AG09309 (cell line): ENCODE results near the gene MRE11.

Source experiments
- DNase-seq: peaks from one replicate; pipeline ENCODE4 v3.0.0-alpha.2; 2010; ENCODE audit warnings: low read depth
- H3K4me3 ChIP-seq: 2 replicates; pipeline ENCODE4 v1.5.1; 2011; ENCODE audit warnings: mild to moderate bottlenecking, low read depth, low read length, moderate library complexity; ENCODE audit not compliant: control insufficient read depth
- TF ChIP-seq, protein P1 (sequence below): IDR thresholded peaks from 2 replicates; pipeline ENCODE4 v1.5.1; 2011; ENCODE audit warnings: mild to moderate bottlenecking, low read depth, low read length, inconsistent platforms; ENCODE audit not compliant: insufficient read depth, control insufficient read depth; ENCODE audit errors: missing control alignments

The MRE11 gene

DNA sequence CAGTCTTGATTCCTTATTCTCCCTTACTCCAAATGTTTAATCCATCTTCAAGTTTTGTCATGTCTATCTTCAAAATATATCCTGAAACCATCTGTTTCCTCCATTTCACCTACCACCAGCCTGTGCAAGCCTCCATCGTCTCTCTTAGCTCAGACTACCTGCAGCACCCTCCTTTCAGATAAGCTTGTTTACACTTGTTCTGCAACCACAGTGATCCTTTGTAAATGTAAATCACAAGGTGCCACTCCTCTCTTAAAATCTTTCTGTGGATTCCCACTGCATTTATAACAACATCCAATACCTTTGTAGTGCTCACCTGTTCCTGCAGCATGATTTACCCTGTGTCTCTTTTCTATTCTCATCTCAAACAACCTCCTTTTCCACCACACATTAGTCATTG, 60.6 kb downstream of the MRE11 start:
- TF ChIP-seq, protein P1, sequence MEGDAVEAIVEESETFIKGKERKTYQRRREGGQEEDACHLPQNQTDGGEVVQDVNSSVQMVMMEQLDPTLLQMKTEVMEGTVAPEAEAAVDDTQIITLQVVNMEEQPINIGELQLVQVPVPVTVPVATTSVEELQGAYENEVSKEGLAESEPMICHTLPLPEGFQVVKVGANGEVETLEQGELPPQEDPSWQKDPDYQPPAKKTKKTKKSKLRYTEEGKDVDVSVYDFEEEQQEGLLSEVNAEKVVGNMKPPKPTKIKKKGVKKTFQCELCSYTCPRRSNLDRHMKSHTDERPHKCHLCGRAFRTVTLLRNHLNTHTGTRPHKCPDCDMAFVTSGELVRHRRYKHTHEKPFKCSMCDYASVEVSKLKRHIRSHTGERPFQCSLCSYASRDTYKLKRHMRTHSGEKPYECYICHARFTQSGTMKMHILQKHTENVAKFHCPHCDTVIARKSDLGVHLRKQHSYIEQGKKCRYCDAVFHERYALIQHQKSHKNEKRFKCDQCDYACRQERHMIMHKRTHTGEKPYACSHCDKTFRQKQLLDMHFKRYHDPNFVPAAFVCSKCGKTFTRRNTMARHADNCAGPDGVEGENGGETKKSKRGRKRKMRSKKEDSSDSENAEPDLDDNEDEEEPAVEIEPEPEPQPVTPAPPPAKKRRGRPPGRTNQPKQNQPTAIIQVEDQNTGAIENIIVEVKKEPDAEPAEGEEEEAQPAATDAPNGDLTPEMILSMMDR = no peak
- no peak overlapping the region for H3K4me3 ChIP-seq
- no peak for DNase-seq

DNA sequence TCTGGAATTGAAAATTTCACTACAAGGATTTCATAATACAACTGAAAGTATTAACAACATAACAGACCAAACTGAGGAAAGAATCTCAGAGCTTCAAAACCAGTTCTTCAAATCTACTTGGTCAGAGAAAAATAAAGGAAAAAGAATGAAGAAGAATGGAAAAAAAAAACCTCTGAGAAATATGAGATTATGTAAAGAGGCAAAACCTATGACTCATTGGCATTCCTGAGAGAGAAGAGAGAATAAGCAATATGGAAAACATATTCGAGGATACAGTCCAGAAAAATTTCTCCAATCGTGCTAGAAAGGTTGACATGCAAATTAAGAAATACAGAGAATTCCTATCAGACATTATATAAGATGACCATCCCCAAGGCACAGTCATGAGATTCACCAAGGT, 69.0 kb downstream of the MRE11 start:
- DNase-seq = no peak
- TF ChIP-seq, protein P1 = no peak

DNA sequence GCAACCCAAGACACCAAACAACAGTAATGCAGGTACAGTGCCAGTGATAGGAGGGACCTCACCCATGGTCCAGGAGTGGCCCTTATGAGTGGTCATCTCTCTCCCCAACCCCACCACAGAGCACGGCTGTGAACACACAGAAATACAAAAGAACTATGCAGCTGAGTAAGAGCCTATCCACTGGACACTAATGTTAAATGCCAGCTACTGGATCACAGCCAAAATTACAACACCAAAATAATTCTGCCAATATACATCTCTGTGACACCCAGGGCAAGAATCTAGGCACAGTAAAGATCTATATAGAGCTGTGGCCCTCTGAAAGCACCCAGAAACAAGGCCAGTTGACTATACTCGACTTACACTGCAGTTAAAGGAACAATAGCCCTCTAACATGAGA, 69.6 kb downstream of the MRE11 start:
- H3K4me3 ChIP-seq = no peak overlapping the region
- TF ChIP-seq, protein P1 = no peak
- no peak for DNase-seq

More for the DNA sequence above, 69.0 kb downstream of the MRE11 start:
- no peak overlapping the region for H3K4me3 ChIP-seq

DNA sequence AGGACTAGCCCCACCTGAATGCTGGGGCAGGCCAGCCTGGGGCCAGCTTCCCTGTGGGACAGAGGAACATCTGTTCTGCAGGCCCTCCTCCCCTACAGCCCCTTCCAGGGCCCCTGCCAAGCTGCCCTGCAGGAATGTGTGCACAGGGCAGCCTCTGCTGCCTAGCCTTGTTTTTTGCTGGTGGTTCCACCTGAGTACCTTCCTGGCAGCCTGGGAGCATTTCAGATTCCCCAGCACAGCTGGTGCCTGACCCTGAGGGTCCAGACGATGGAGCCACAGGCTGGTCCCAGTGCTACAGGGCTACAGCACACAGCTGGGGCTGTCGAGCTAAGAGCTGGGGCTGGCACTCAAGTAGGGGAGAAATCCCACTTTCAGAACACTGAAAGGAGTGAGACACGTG, 70.1 kb downstream of the MRE11 start:
- TF ChIP-seq, protein P1 = no peak
- H3K4me3 ChIP-seq = no peak overlapping the region
- no peak for DNase-seq

DNA sequence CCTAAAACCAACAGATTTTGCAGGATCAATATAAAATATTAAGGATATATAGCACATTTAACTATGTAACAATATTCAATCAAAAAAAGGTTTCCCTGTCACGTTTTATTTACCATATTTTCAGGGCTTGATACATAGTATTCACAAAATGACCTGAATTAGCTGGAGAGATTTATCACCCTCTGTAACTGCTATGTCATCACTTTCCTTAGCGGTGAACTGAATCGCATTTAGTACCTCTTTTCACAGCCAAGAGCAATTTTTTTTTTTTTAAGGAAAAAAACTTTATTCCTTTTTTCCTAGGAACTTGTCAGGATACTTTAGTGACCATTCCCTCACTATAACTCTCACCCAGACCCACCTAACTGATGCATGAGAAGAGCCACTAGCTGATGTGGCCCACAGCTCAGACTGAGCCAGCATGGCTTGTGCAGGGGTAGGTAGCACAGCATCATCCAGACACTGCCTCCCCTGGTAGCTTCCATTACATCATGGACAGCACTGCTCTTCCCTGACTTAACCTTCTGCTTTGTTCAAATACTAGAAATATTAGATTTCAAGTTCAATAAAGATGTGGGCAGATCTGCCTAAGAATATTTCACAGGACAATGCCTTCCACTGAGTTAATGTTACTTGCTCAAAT, 75.4 kb downstream of the MRE11 start:
- TF ChIP-seq, protein P1 = no peak
- H3K4me3 ChIP-seq = no peak overlapping the region
- DNase-seq = no peak

DNA sequence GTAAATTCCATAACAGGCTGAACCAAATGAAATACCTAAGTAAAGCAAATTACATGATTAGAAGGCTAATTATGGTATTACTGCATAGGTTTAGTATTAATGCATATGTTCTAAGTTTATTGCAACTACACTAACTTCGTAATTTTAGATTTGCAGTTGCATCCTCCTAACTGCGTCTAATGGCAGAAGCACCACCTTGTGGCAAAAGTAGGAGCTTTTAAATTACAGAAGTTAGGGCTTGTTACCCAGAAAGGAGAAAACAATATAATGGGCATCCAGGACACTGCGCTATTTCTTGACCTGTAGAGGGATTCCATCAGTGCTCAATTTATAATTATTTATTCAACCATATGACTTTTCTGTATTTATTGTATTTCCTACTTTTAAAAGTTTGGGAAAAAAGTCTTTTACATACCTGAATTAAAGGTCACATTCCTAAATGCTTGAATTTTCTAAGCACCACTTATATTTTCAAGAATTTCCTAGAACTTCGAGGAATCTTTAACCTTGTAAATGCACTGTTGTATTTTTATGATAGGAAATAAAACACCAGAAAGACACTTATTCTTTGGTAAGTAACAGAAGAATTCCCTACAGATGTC, 76.2 kb downstream of the MRE11 start:
- TF ChIP-seq, protein P1 = peak; percentile 77
- no peak overlapping the region for H3K4me3 ChIP-seq
- DNase-seq = peak; percentile 11
